Naive thymus-derived CD4-positive, alpha-beta T cell (primary cell): ENCODE measurements around the gene MRPL34. TPM values are rescaled to one million over a fixed set of nuclear protein-coding genes. Genes with fewer than 3 reads are reported as not detected.
A peak's percentile ranks its signal among the peaks of the same experiment; 100 is the strongest.

Experiments
- ATAC-seq: fragments of 150-1000 bp; cut with Tn5 transposase; 2 replicates; pipeline ENCODE4 v1.10.0; 2021; ENCODE audit warnings: mild to moderate bottlenecking, moderate library complexity
- CTCF ChIA-PET: fragments of 350-600 bp; sonication (Branson Sonifier 250); formaldehyde crosslinking; loops from one replicate; lab custom pipeline; 2021; ENCODE audit warnings: antibody characterized with exemption; lab: Charles Lee
- POLR2A ChIA-PET: fragments of 350-600 bp; sonication (Branson Sonifier 250); formaldehyde crosslinking; loops from one replicate; lab custom pipeline; 2021; ENCODE audit warnings: antibody characterized with exemption, inconsistent platforms; lab: Charles Lee
- DNase-seq, 9 donors: peaks; one replicate each; pipeline versions ENCODE4 v3.0.0 to v3.0.0-alpha.2; 2020 to 2022; ENCODE audit warnings: mixed read lengths in 1 of 9
- H3K27ac ChIP-seq: one replicate; pipeline ENCODE4 v1.7.0; 2013; ENCODE audit warnings: mild to moderate bottlenecking, low read depth, low read length, moderate library complexity
- H3K27me3 ChIP-seq, 2 donors: one replicate each; pipeline ENCODE4 v1.7.0; 2013; ENCODE audit warnings: low read length in 2 of 2, mild to moderate bottlenecking in 2 of 2, moderate library complexity in 2 of 2; ENCODE audit not compliant: control insufficient read depth in 2 of 2, insufficient read depth in 2 of 2
- H3K36me3 ChIP-seq, 3 experiments: 1 replicate in 2 of 3; 2 replicates in 1 of 3; pipeline ENCODE4 v1.7.0; 2013; ENCODE audit warnings: low read length in 3 of 3, mild to moderate bottlenecking in 3 of 3, moderate library complexity in 1 of 3; ENCODE audit not compliant: insufficient read depth in 3 of 3, control insufficient read depth in 2 of 3
- H3K4me1 ChIP-seq, 2 donors: one replicate each; pipeline ENCODE4 v1.7.0; 2013; ENCODE audit warnings: low read length in 2 of 2, mild to moderate bottlenecking in 2 of 2, moderate library complexity in 1 of 2; ENCODE audit not compliant: control insufficient read depth in 2 of 2, insufficient read depth in 2 of 2
- H3K4me3 ChIP-seq: 2 replicates; pipeline ENCODE4 v1.7.0; 2013; ENCODE audit warnings: mild to moderate bottlenecking, low read length
- H3K9me3 ChIP-seq, 3 experiments: 1 replicate in 2 of 3; 2 replicates in 1 of 3; pipeline ENCODE4 v1.7.0; 2013; ENCODE audit warnings: low read length in 3 of 3; ENCODE audit not compliant: control insufficient read depth in 2 of 3
- H3K27ac Mint-ChIP-seq, 9 donors: one replicate each; pipeline ENCODE4 v1.8.0; 2020 to 2022; ENCODE audit warnings: mixed read lengths in 9 of 9, mild to moderate bottlenecking in 8 of 9, moderate library complexity in 5 of 9, inconsistent platforms in 2 of 9
- H3K27me3 Mint-ChIP-seq, 5 donors: one replicate each; pipeline ENCODE4 v1.8.0; 2021 to 2022; ENCODE audit warnings: mixed read lengths in 5 of 5, mild to moderate bottlenecking in 1 of 5
- H3K36me3 Mint-ChIP-seq, 5 donors: one replicate each; pipeline ENCODE4 v1.8.0; 2020 to 2022; ENCODE audit warnings: mixed read lengths in 5 of 5, mild to moderate bottlenecking in 3 of 5, inconsistent platforms in 1 of 5
- H3K4me1 Mint-ChIP-seq, 7 donors: one replicate each; pipeline ENCODE4 v1.8.0; 2020 to 2022; ENCODE audit warnings: mixed read lengths in 7 of 7, mild to moderate bottlenecking in 3 of 7, inconsistent platforms in 1 of 7
- H3K4me3 Mint-ChIP-seq, 10 donors: one replicate each; pipeline ENCODE4 v1.8.0; 2020 to 2022; ENCODE audit warnings: mild to moderate bottlenecking in 10 of 10, mixed read lengths in 10 of 10, moderate library complexity in 6 of 10, inconsistent platforms in 2 of 10
- H3K9me3 Mint-ChIP-seq, 11 donors: one replicate each; pipeline ENCODE4 v1.8.0; 2020 to 2022; ENCODE audit warnings: mixed read lengths in 11 of 11, mild to moderate bottlenecking in 4 of 11, inconsistent platforms in 1 of 11, moderate library complexity in 1 of 11
- intact Hi-C, 2 donors: fragments of 100-400 bp; cut with micrococcal nuclease; formaldehyde crosslinking; loops; one replicate each; pipeline ENCODE4 v1.15.1; 2023
- polyA plus RNA-seq, 2 donors: library from polyadenylated mRNA; unstranded; fragments of 300-500 nt; fragmentation: Illumina TruSeq; gene quantifications; one replicate each; pipeline ENCODE4 v1.2.3, GENCODE V29; 2021
- total RNA-seq, 6 experiments: library from RNA in 5 of 6; stranded (reverse) in 5 of 6; gene quantifications; 1 replicate in 5 of 6; 2 replicates in 1 of 6; pipeline ENCODE4 v1.2.3 and lab custom pipeline; 2021 to 2026

The MRPL34 gene
- total and polyA plus RNA-seq, 7 experiments from 2014 or later = 37.0 to 217 (median 74.1) TPM

- Mint-ChIP-seq H3K4me1 (peaks cover 21 to 45% (median 28%) of the 10 kb centered on the region in 7 donors), H3K36me3 (peaks cover 0 to 20% (median 3%) of the 10 kb centered on the region in 5 donors), H3K27me3 (peaks cover 0 to 12% (median 0%) of the 10 kb centered on the region in 5 donors), H3K4me3 (peak overlapping the region; percentile 39 to 85 (median 65)), H3K9me3 (peaks cover 0 to 3% (median 0%) of the 10 kb centered on the region in 11 donors), H3K27ac (peak overlapping the region in 4 of 9 donors; percentile 12 to 38 (median 28))
- POLR2A ChIA-PET = interaction anchor here (0.5 to 1.9 kb wide), 4 partner anchors 9 to 419 kb away, joined by 3 to 6 read pairs (median 3); partner anchors contain the start of gene DDA1
- ATAC-seq (no peak), DNase-seq (no peak)
- intact Hi-C loops = no loop called here
- Histone ChIP-seq H3K9me3 (no peaks in the 10 kb centered on the region), H3K27ac (no peak overlapping the region), H3K27me3 (no peaks in the 10 kb centered on the region), H3K4me1 (peaks cover 17 to 18% of the 10 kb centered on the region in 2 donors), H3K4me3 (no peak overlapping the region), H3K36me3 (peaks cover 0 to 4% (median 0%) of the 10 kb centered on the region in 3 experiments)
- CTCF ChIA-PET = interaction anchor here (0.6 kb wide), 1 partner anchor 132 kb away, joined by 3 read pairs; no protein-coding TSS in a partner anchor
These were observed 24.8 kb downstream of the MRPL34 start for GRCh38 chr19:17330262-17331044.

- peak overlapping the region in 3 of 9 donors; percentile 28 to 38 (median 36) for H3K27ac Mint-ChIP-seq
- peaks cover 0 to 20% (median 0%) of the 10 kb centered on the region in 5 donors for H3K36me3 Mint-ChIP-seq
- H3K4me3 Mint-ChIP-seq = peak overlapping the region in 4 of 10 donors; percentile 49 to 77 (median 64)
- Histone ChIP-seq H3K36me3 (peaks cover 0 to 4% (median 0%) of the 10 kb centered on the region in 3 experiments), H3K4me1 (peaks cover 17 to 18% of the 10 kb centered on the region in 2 donors), H3K27me3 (no peaks in the 10 kb centered on the region), H3K27ac (no peak overlapping the region), H3K4me3 (no peak overlapping the region), H3K9me3 (no peaks in the 10 kb centered on the region)
- CTCF ChIA-PET = no interaction called here
- H3K9me3 Mint-ChIP-seq = peaks cover 0 to 3% (median 0%) of the 10 kb centered on the region in 11 donors
- POLR2A ChIA-PET = interaction anchor here (1.1 to 6.3 kb wide), 2 partner anchors 22 to 23 kb away, joined by 3 to 56 read pairs; partner anchors contain the start of genes DDA1 and MRPL34
- DNase-seq (no peak), ATAC-seq (no peak)
- H3K27me3 Mint-ChIP-seq = peaks cover 0 to 12% (median 0%) of the 10 kb centered on the region in 5 donors
- peaks cover 21 to 49% (median 29%) of the 10 kb centered on the region in 7 donors for H3K4me1 Mint-ChIP-seq
- intact Hi-C loops = no loop called here
These were observed 25.4 kb downstream of the MRPL34 start for GRCh38 chr19:17331045-17331558.

- Mint-ChIP-seq H3K4me1 (peaks cover 26 to 56% (median 36%) of the 10 kb centered on the region in 7 donors), H3K27ac (peak overlapping the region in 2 of 9 donors; percentile 51 to 62), H3K9me3 (peaks cover 0 to 3% (median 0%) of the 10 kb centered on the region in 11 donors), H3K27me3 (peaks cover 0 to 12% (median 0%) of the 10 kb centered on the region in 5 donors), H3K36me3 (peaks cover 0 to 20% (median 0%) of the 10 kb centered on the region in 5 donors), H3K4me3 (peak overlapping the region in 2 of 10 donors; percentile 33 to 69)
- Histone ChIP-seq H3K4me1 (peaks cover 18 to 20% of the 10 kb centered on the region in 2 donors), H3K9me3 (no peaks in the 10 kb centered on the region), H3K4me3 (no peak overlapping the region), H3K27ac (no peak overlapping the region), H3K36me3 (peaks cover 0 to 4% (median 0%) of the 10 kb centered on the region in 3 experiments), H3K27me3 (no peaks in the 10 kb centered on the region)
- ATAC-seq (no peak), DNase-seq (no peak)
- ChIA-PET CTCF (interaction anchor here (1.3 to 1.9 kb wide), 2 partner anchors 10 to 40 kb away, joined by 5 to 6 read pairs; no protein-coding TSS in a partner anchor), POLR2A (interaction anchor here (0.5 to 6.3 kb wide), 3 partner anchors 12 to 25 kb away, joined by 3 to 56 read pairs (median 6); partner anchors contain the start of genes DDA1 and MRPL34)
- intact Hi-C loops = no loop called here
These were observed 26.6 kb downstream of the MRPL34 start for GRCh38 chr19:17332360-17332676.

GRCh38 chr19:17332677-17333581, 27.3 kb downstream of the MRPL34 start:
- intact Hi-C loops = no loop called here
- Histone ChIP-seq H3K27ac (no peak overlapping the region), H3K4me1 (peaks cover 18 to 21% of the 10 kb centered on the region in 2 donors), H3K36me3 (peaks cover 0 to 4% (median 0%) of the 10 kb centered on the region in 3 experiments), H3K4me3 (no peak overlapping the region), H3K9me3 (no peaks in the 10 kb centered on the region), H3K27me3 (no peaks in the 10 kb centered on the region)
- H3K27ac Mint-ChIP-seq = peak overlapping the region in 5 of 9 donors; percentile 48 to 75 (median 52)
- peaks cover 0 to 3% (median 0%) of the 10 kb centered on the region in 11 donors for H3K9me3 Mint-ChIP-seq
- ChIA-PET CTCF (interaction anchor here (1.3 to 1.9 kb wide), 2 partner anchors 9 to 40 kb away, joined by 5 to 6 read pairs; no protein-coding TSS in a partner anchor), POLR2A (interaction anchor here (0.5 to 6.3 kb wide), 7 partner anchors 8 to 49 kb away, joined by 3 to 56 read pairs (median 3); partner anchors contain the start of genes DDA1 and MRPL34)
- peaks cover 0 to 12% (median 0%) of the 10 kb centered on the region in 5 donors for H3K27me3 Mint-ChIP-seq
- peaks cover 25 to 62% (median 33%) of the 10 kb centered on the region in 7 donors for H3K4me1 Mint-ChIP-seq
- peaks cover 0 to 20% (median 0%) of the 10 kb centered on the region in 5 donors for H3K36me3 Mint-ChIP-seq
- ATAC-seq = no peak
- peak in 3 of 9 donors; percentile 32 to 52 (median 38) for DNase-seq
- H3K4me3 Mint-ChIP-seq = peak overlapping the region in 9 of 10 donors; percentile 19 to 76 (median 47)

- CTCF ChIA-PET = interaction anchor here (0.6 to 1.9 kb wide), 3 partner anchors 41 to 657 kb away, joined by 3 to 6 read pairs (median 4); no protein-coding TSS in a partner anchor
These were observed 28.1 kb downstream of the MRPL34 start for GRCh38 chr19:17333611-17334413.

More at GRCh38 chr19:17333611-17334413, 28.1 kb downstream of the MRPL34 start:
- ATAC-seq (peak; percentile 25), DNase-seq (peak in 8 of 9 donors; percentile 39 to 76 (median 59))
- Mint-ChIP-seq H3K4me3 (peak overlapping the region; percentile 86 to 97 (median 90)), H3K27ac (peak overlapping the region in 8 of 9 donors; percentile 71 to 91 (median 83)), H3K4me1 (peaks cover 25 to 68% (median 32%) of the 10 kb centered on the region in 7 donors), H3K36me3 (peaks cover 0 to 20% (median 0%) of the 10 kb centered on the region in 5 donors), H3K9me3 (peaks cover 0 to 3% (median 0%) of the 10 kb centered on the region in 11 donors), H3K27me3 (peaks cover 0 to 12% (median 0%) of the 10 kb centered on the region in 5 donors)
- Histone ChIP-seq H3K4me3 (peak overlapping the region; percentile 68), H3K9me3 (no peaks in the 10 kb centered on the region), H3K27me3 (no peaks in the 10 kb centered on the region), H3K4me1 (peaks cover 23 to 27% of the 10 kb centered on the region in 2 donors), H3K27ac (peak overlapping the region; percentile 74), H3K36me3 (no peaks in the 10 kb centered on the region)
- intact Hi-C loops = loop anchor here in 1 of 2 donors (1.0 to 2.0 kb wide), 4 partner anchors 12 to 221 kb away; partner anchors contain the start of genes COLGALT1 and MVB12A
- POLR2A ChIA-PET = interaction anchor here (0.6 to 6.3 kb wide), 8 partner anchors 9 to 50 kb away, joined by 3 to 56 read pairs (median 4); partner anchors contain the start of genes ABHD8, DDA1 and MRPL34
